ENCODE measurements around the gene MEA1.

The MEA1 gene

DNA sequence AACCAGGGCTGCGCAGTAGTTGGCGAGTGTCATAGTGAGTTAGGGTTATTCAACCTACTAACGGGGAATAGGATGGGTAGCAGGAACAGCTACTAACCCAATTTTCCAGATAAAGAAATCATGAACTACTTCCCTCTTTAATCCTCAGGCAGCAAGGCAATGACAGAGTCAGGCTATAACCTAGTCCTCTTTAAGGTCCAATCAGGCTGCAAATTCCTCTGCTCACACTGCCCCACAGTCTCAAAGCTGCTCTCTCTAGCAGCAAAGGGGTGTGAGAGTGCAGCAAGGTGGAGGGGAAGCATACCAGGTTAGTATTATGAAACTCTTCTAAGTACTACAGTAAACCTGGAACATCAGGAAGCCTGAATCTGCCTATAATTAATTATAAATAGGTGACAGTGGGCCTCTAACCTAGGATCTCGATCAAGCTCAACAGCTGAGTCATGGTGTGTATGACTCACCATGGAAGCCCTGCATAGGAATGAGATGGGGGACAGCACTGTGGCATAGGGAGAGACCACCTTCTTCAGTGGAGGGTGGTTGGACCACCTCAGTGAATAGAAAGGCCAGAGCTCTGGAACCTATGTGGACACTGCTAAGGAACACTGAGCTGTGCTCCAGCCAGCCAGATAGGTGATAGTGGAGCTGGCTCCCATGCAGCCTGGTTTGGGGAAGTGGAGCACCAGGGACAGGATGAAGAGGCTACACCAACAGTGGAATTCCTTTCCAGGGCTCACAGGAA lies 42.7 kb downstream of the MEA1 start:
- no peak for DNase-seq (ENCODE audit: low spot score)

DNA sequence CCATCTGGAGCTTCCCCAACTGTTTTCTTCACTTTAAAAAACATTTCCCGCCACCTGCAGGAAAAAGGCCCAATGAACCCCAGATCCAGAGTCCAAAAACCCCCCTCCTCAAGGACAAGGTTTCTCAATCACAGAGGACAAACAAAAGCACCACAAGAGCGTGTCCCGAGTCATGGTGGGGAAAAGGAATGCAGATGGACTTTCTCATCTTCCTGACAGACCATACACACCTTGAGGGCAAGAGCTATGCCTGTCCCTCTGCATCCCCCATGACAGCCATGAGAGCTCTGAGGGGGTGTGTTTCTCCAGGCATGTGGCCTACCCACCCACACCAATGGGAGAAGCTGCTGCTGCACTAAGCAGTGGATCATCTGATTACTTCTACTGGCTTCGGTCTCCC lies 43.8 kb downstream of the MEA1 start:
- DNase-seq (ENCODE audit: low spot score), result no peak

- no peak for DNase-seq (ENCODE audit: low spot score)
Measured at GRCh38 chr6:42969431-42969830, 44.3 kb downstream of the MEA1 start.

GRCh38 chr6:42968783-42969182 lies 45.0 kb downstream of the MEA1 start:
- DNase-seq (ENCODE audit: low spot score), result no peak

GRCh38 chr6:42968126-42968701 lies 45.5 kb downstream of the MEA1 start:
- DNase-seq (ENCODE audit: low spot score), result no peak

- no peak for DNase-seq (ENCODE audit: low spot score)
Measured at GRCh38 chr6:42967228-42967627, 46.5 kb downstream of the MEA1 start.

DNA sequence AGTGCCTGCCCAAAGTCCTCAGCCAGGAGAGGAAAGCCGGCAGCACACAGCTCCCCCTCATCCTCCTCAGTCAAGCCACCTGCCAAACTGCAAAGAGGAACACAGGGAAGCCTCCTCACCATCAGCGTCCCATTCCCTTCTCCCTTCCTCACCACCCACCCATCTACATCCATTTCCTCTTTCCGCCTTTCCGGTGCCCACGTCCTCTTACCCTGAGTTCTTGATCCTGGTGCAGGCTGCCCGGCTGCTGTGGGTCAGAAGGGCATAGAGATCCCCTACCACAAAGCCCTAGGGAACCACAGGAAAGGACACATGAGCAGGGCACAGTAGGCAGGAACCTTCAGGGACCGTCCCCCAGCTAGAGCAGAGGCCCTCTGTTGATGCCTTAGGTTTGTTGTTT lies 47.2 kb downstream of the MEA1 start:
- no peak for DNase-seq (ENCODE audit: low spot score)

- no peak for DNase-seq (ENCODE audit: low spot score)
Measured at GRCh38 chr6:42963855-42964605, 49.7 kb downstream of the MEA1 start.

- no peak for DNase-seq (ENCODE audit: low spot score)
Measured at GRCh38 chr6:42963179-42963854, 50.4 kb downstream of the MEA1 start.

- DNase-seq (ENCODE audit: low spot score), result no peak
Measured at GRCh38 chr6:42962502-42963178, 51.1 kb downstream of the MEA1 start.

DNA sequence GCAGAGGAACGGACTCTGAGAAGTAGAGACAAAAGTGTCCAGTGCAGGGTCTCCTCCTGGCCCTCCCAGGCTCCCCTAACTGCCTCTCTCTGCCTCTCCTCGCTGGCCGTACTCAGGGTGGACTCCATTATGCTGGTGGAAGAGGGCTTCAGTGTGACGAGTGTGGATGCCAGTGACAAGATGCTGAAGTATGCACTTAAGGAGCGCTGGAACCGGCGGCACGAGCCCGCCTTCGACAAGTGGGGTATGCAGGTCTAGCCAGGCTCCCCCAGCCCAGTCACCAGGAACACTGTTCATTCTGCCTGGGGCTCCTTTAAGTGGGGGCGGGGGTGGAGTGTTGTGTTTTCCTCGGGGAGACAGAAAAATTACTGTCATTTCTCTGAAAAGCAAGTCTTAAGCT lies 51.6 kb downstream of the MEA1 start:
- no peak for DNase-seq (ENCODE audit: low spot score)
